Thyroid gland (tissue), 4 donors: ENCODE measurements around the gene RHBDF1. TPM values are rescaled to one million over a fixed set of nuclear protein-coding genes. Genes with fewer than 3 reads are reported as not detected.

Experiments used
- DNase-seq, 2 donors: peaks; one replicate each; pipeline ENCODE4 v3.0.0-alpha.2; 2019
- H3K27ac ChIP-seq, 3 donors: fragments of 200-600 bp; sonication (generic); 1 replicate in 2 of 3; 2 replicates in 1 of 3; pipeline ENCODE4 v1.5.1; 2016 to 2019; ENCODE audit warnings: mild to moderate bottlenecking in 1 of 3, moderate library complexity in 1 of 3
- H3K27me3 ChIP-seq: fragments of 200-600 bp; sonication (generic); one replicate; pipeline ENCODE4 v1.5.1; 2019
- H3K36me3 ChIP-seq, 2 donors: fragments of 200-600 bp; sonication (generic); one replicate each; pipeline ENCODE4 v1.5.1; 2016 to 2019
- H3K4me1 ChIP-seq, 2 donors: fragments of 200-600 bp; sonication (generic); one replicate each; pipeline ENCODE4 v1.5.1; 2017 to 2019
- H3K4me3 ChIP-seq, 3 donors: fragments of 200-600 bp; sonication (generic); replicated peaks in 1 of 3; 1 replicate in 2 of 3; 2 replicates in 1 of 3; pipeline ENCODE4 v1.5.1; 2016; ENCODE audit warnings: mild to moderate bottlenecking in 1 of 3
- H3K9me3 ChIP-seq: fragments of 200-600 bp; sonication (generic); one replicate; pipeline ENCODE4 v1.5.1; 2017
- CTCF ChIP-seq, 6 experiments: fragments of 200-600 bp in 3 of 6; fragments of 450-650 bp in 3 of 6; sonication (generic) in 3 of 6; IDR thresholded peaks; one replicate each; pipeline ENCODE4 v1.5.1; 2016 to 2019; ENCODE audit warnings: antibody characterized with exemption in 6 of 6, mild to moderate bottlenecking in 2 of 6, inconsistent platforms in 1 of 6, moderate library complexity in 1 of 6
- POLR2A ChIP-seq, 2 donors: fragments of 450-650 bp; IDR thresholded peaks; one replicate each; pipeline ENCODE4 v1.6.1; 2017; ENCODE audit warnings: antibody characterized with exemption in 2 of 2, mild to moderate bottlenecking in 2 of 2, moderate library complexity in 1 of 2
- WGBS, 2 donors: methylation state at CpG; one replicate each; pipeline ENCODE4 v1.1.5; 2017; 5-methylcytosine and 5-hydroxymethylcytosine counted together
- intact Hi-C: fragments of 100-400 bp; cut with DNase I; formaldehyde crosslinking; loops from one replicate; pipeline ENCODE4 v1.15.1; 2023
- total RNA-seq, 4 donors: library from RNA; depleted of rRNA; stranded (reverse); fragments of >200 nt; gene quantifications; one replicate each; pipeline ENCODE4 v1.2.3, GENCODE V29; 2016

The RHBDF1 gene
- total RNA-seq, 4 donors from 2014 or later = 20.4 to 35.4 (median 28.4) TPM

- no peak overlapping the region for H3K4me3 ChIP-seq
- WGBS, 2 donors = 92 to 93% methylated on average over 12 to 14 of the region's 14 CpGs
- intact Hi-C loops = no loop called here
- H3K27me3 ChIP-seq = no peaks in the 10 kb centered on the region
- H3K36me3 ChIP-seq = peaks cover 51 to 54% of the 10 kb centered on the region in 2 donors
- TF ChIP-seq POLR2A (IDR thresholded peaks at IDR 0.05) = no peak
- no peak for TF ChIP-seq CTCF (IDR thresholded peaks at IDR 0.05)
- no peak overlapping the region for H3K27ac ChIP-seq
- H3K4me1 ChIP-seq = peaks cover 0 to 2% of the 10 kb centered on the region in 2 donors
- DNase-seq = no peak
- no peaks in the 10 kb centered on the region for H3K9me3 ChIP-seq
Measured at GRCh38 chr16:59440-60059, 12.9 kb downstream of the RHBDF1 start.

GRCh38 chr16:58491-59439, 13.7 kb downstream of the RHBDF1 start:
- TF ChIP-seq POLR2A (IDR thresholded peaks at IDR 0.05) (no peak), CTCF (IDR thresholded peaks at IDR 0.05) (no peak)
- intact Hi-C loops = no loop called here
- H3K27me3 ChIP-seq = no peaks in the 10 kb centered on the region
- peaks cover 51 to 54% of the 10 kb centered on the region in 2 donors for H3K36me3 ChIP-seq
- DNase-seq = no peak
- no peak overlapping the region for H3K4me3 ChIP-seq
- WGBS, 2 donors = 90 to 92% methylated on average over 26 to 29 of the region's 29 CpGs
- peaks cover 5 to 7% of the 10 kb centered on the region in 2 donors for H3K4me1 ChIP-seq
- no peaks in the 10 kb centered on the region for H3K9me3 ChIP-seq
- H3K27ac ChIP-seq = no peak overlapping the region

- no peak overlapping the region for H3K27ac ChIP-seq
- peaks cover 48 to 51% of the 10 kb centered on the region in 2 donors for H3K36me3 ChIP-seq
- no peak overlapping the region for H3K4me3 ChIP-seq
- H3K4me1 ChIP-seq = peaks cover 5 to 7% of the 10 kb centered on the region in 2 donors
- DNase-seq = no peak
- no peak for TF ChIP-seq CTCF (IDR thresholded peaks at IDR 0.05)
- TF ChIP-seq POLR2A (IDR thresholded peaks at IDR 0.05) = no peak
- no peaks in the 10 kb centered on the region for H3K9me3 ChIP-seq
- 75 to 91% methylated on average over 8 of the region's 8 CpGs for WGBS, 2 donors
- intact Hi-C loops = no loop called here
- H3K27me3 ChIP-seq = no peaks in the 10 kb centered on the region
Measured at GRCh38 chr16:57711-58110, 14.7 kb downstream of the RHBDF1 start.

- intact Hi-C loops = no loop called here
- no peak for DNase-seq
- WGBS, 2 donors = 93 to 95% methylated on average over 16 to 17 of the region's 17 CpGs
Measured at GRCh38 chr16:56231-56927, 16.1 kb downstream of the RHBDF1 start.

More at GRCh38 chr16:56231-56927, 16.1 kb downstream of the RHBDF1 start:
- no peaks in the 10 kb centered on the region for H3K27me3 ChIP-seq
- peaks cover 39 to 40% of the 10 kb centered on the region in 2 donors for H3K36me3 ChIP-seq
- H3K4me1 ChIP-seq = peaks cover 9 to 15% of the 10 kb centered on the region in 2 donors
- no peak overlapping the region for H3K4me3 ChIP-seq
- no peaks in the 10 kb centered on the region for H3K9me3 ChIP-seq
- TF ChIP-seq CTCF (IDR thresholded peaks at IDR 0.05) (no peak), POLR2A (IDR thresholded peaks at IDR 0.05) (no peak)
- no peak overlapping the region for H3K27ac ChIP-seq
